ENCODE data around the gene COX20.

COX20 gene

DNA sequence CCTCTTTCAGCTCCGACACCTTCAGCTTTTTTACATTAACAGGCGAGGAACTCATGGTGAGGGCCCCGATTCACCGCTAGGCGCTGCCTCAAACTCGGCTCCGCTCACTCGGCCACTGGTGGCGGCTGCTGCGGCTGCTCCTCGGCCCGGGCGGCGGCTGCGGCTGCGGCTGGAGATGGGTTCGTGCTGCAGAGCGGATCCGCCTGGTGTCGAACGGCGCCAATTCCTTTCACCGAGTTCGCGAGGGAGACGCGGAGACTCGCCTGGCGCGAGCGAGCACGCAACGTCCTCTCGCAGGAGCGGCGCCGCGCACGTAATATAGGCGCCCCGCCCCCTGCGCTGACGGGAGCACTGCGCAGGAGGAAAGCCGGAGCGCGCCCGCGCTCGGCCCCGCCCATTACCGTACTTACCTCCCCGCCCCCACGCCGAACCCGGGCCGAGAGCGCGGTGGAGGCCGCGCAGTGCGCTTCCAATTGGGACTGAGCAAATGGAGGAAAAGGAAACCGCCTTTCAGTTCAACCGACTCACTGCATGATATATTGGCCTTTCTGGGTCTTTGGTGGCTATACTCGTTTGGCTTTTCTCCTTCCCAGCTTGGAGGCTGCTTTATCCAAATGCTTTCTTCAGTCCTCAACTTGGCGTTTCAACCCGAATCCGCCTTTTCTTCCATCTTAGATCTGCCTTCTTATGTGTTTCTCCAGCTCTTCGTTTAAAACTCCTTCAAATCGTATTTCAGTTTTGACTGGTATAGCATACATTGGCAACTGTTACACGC is 29.0 kb downstream of the COX20 start, which contains the start of gene HNRNPU:
TSS of gene HNRNPU (minus strand) at position 291 of the 775 bp plus-strand sequence. CDS start at position 55, 236 bp downstream.
- peaks cover 34% of the 10 kb centered on the region for H4K20me1 ChIP-seq (ENCODE audit: control insufficient read depth, insufficient read depth, low read depth, low read length)
- peaks cover 4% of the 10 kb centered on the region; the same call in 1 of the 2 replicates for H3K27me3 ChIP-seq (ENCODE audit: control insufficient read depth, low read length)
- peaks cover 64% of the 10 kb centered on the region for H3K79me2 ChIP-seq (ENCODE audit: control insufficient read depth, low read length)
- peak within 1 kb of the TSS; percentile 67 for H3K4me2 ChIP-seq (ENCODE audit: low read length)
- H3K4me1 ChIP-seq (ENCODE audit: control insufficient read depth, low read length), result peaks cover 46% of the 10 kb centered on the region
- H3K4me3 ChIP-seq (ENCODE audit: low read length), result peak within 1 kb of the TSS; percentile 99
- H3K9me3 ChIP-seq (ENCODE audit: control insufficient read depth, insufficient read depth, low read length), result no peaks in the 10 kb centered on the region
- H3K36me3 ChIP-seq (ENCODE audit: control insufficient read depth, low read length), result peaks cover 46% of the 10 kb centered on the region
- H3K9me2 ChIP-seq (replicated peaks; ENCODE audit: control insufficient read depth, low read length), result no peaks in the 10 kb centered on the region
- H3K27ac ChIP-seq (ENCODE audit: low read depth, low read length), result peak within 1 kb of the TSS; percentile 85
- H3F3A ChIP-seq (ENCODE audit: control insufficient read depth, insufficient read depth), result peaks cover 32% of the 10 kb centered on the region
- TF ChIP-seq EZH2phosphoT487 (IDR thresholded peaks at IDR 0.05; ENCODE audit: borderline replicate concordance, low read length), result no peak
- TF ChIP-seq, protein P1, sequence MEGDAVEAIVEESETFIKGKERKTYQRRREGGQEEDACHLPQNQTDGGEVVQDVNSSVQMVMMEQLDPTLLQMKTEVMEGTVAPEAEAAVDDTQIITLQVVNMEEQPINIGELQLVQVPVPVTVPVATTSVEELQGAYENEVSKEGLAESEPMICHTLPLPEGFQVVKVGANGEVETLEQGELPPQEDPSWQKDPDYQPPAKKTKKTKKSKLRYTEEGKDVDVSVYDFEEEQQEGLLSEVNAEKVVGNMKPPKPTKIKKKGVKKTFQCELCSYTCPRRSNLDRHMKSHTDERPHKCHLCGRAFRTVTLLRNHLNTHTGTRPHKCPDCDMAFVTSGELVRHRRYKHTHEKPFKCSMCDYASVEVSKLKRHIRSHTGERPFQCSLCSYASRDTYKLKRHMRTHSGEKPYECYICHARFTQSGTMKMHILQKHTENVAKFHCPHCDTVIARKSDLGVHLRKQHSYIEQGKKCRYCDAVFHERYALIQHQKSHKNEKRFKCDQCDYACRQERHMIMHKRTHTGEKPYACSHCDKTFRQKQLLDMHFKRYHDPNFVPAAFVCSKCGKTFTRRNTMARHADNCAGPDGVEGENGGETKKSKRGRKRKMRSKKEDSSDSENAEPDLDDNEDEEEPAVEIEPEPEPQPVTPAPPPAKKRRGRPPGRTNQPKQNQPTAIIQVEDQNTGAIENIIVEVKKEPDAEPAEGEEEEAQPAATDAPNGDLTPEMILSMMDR (IDR thresholded peaks at IDR 0.05; ENCODE audit: low read depth, low read length, poor library complexity, severe bottlenecking), result no peak

DNA sequence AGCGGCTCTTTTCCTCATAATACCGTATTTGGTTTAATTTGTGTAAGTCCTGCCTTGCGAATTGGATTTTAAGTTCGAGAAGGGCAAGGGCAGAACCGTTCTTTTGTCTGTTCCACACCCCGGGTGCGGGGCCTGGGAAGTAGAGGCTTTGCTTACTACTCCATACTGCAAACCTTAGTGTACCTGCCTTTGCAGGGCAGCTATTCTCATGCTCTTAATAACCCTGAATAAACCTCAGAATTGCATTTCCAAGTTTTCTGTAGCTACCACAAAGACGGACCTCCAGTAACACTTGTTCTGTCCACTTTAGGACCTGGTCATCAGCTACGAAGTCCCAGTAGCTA is 29.5 kb downstream of the COX20 start:
- H3K4me2 ChIP-seq (ENCODE audit: low read length), result peak overlapping the region; percentile 67
- H3F3A ChIP-seq (ENCODE audit: control insufficient read depth, insufficient read depth), result peaks cover 27% of the 10 kb centered on the region
- peaks cover 28% of the 10 kb centered on the region for H4K20me1 ChIP-seq (ENCODE audit: control insufficient read depth, insufficient read depth, low read depth, low read length)
- no peaks in the 10 kb centered on the region for H3K9me2 ChIP-seq (replicated peaks; ENCODE audit: control insufficient read depth, low read length)
- TF ChIP-seq, protein P1 (IDR thresholded peaks at IDR 0.05; ENCODE audit: low read depth, low read length, poor library complexity, severe bottlenecking), result no peak
- TF ChIP-seq EZH2phosphoT487 (IDR thresholded peaks at IDR 0.05; ENCODE audit: borderline replicate concordance, low read length), result no peak
- peak overlapping the region; percentile 99 for H3K4me3 ChIP-seq (ENCODE audit: low read length)
- no peaks in the 10 kb centered on the region for H3K9me3 ChIP-seq (ENCODE audit: control insufficient read depth, insufficient read depth, low read length)
- H3K27ac ChIP-seq (ENCODE audit: low read depth, low read length), result peak overlapping the region; percentile 85
- H3K4me1 ChIP-seq (ENCODE audit: control insufficient read depth, low read length), result peaks cover 41% of the 10 kb centered on the region
- peaks cover 58% of the 10 kb centered on the region for H3K79me2 ChIP-seq (ENCODE audit: control insufficient read depth, low read length)
- peaks cover 4% of the 10 kb centered on the region; the same call in 1 of the 2 replicates for H3K27me3 ChIP-seq (ENCODE audit: control insufficient read depth, low read length)
- peaks cover 41% of the 10 kb centered on the region for H3K36me3 ChIP-seq (ENCODE audit: control insufficient read depth, low read length)

DNA sequence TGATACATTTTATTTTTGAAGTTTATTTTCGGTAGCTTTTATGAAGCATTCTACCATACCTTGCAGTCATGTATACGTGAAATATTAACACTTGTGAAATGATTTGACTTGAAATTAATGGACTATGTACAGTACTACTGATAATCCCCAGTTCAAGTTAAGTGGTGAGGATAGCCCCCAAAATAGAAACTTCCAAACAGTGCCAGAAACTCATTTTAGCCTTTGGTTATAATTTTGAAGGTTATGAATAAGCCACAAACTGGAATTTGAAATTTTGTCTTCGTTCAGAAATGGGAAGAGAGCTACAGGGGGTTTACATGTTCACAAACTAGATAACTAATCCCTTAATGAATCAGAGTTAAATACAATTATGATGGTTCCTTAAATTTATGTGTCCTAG is 30.4 kb downstream of the COX20 start:
- H3K79me2 ChIP-seq (ENCODE audit: control insufficient read depth, low read length), result peaks cover 50% of the 10 kb centered on the region
- H3K27ac ChIP-seq (ENCODE audit: low read depth, low read length), result peak overlapping the region; percentile 85; the same call in 1 of the 2 replicates
- peak overlapping the region; percentile 99 for H3K4me3 ChIP-seq (ENCODE audit: low read length)

More for the DNA sequence above, 30.4 kb downstream of the COX20 start:
- Histone ChIP-seq H4K20me1 (ENCODE audit: control insufficient read depth, insufficient read depth, low read depth, low read length) (peaks cover 20% of the 10 kb centered on the region), H3K9me3 (ENCODE audit: control insufficient read depth, insufficient read depth, low read length) (no peaks in the 10 kb centered on the region), H3K36me3 (ENCODE audit: control insufficient read depth, low read length) (peaks cover 33% of the 10 kb centered on the region), H3K4me1 (ENCODE audit: control insufficient read depth, low read length) (peaks cover 33% of the 10 kb centered on the region), H3K27me3 (ENCODE audit: control insufficient read depth, low read length) (peaks cover 4% of the 10 kb centered on the region; the same call in 1 of the 2 replicates), H3F3A (ENCODE audit: control insufficient read depth, insufficient read depth) (peaks cover 19% of the 10 kb centered on the region), H3K4me2 (ENCODE audit: low read length) (peak overlapping the region; percentile 67), H3K9me2 (replicated peaks; ENCODE audit: control insufficient read depth, low read length) (no peaks in the 10 kb centered on the region)
- TF ChIP-seq EZH2phosphoT487 (IDR thresholded peaks at IDR 0.05; ENCODE audit: borderline replicate concordance, low read length), result no peak
- TF ChIP-seq, protein P1 (IDR thresholded peaks at IDR 0.05; ENCODE audit: low read depth, low read length, poor library complexity, severe bottlenecking), result no peak
